HUDEP-2 (cell line): ENCODE data around the gene ETDC.
"Not testable (repeated sequence)": the region's sequence is repeated elsewhere in the genome, so short reads cannot be mapped to it uniquely, and the experiment has no call there.

Experiments used
- DNase-seq, 76 experiments: peaks; one replicate each; lab custom pipeline; 2025; ENCODE audit not compliant: unreplicated experiment in 76 of 76; lab: John Stamatoyannopoulos, UW

The ETDC gene

GRCh38 chrX:135309430-135309923 lies at the start of gene ETDC:
Gene ETDC (plus strand): TSS chrX:135309480. CDS start chrX:135309480, 0 bp downstream.
- DNase-seq, result no peak

GRCh38 chrX:135260976-135261375 lies 48.3 kb upstream of the ETDC start:
- not testable (repeated sequence) for DNase-seq

- not testable (repeated sequence) for DNase-seq
These were observed 45.9 kb upstream of the ETDC start for GRCh38 chrX:135263376-135263775.

- DNase-seq, result no peak
These were observed 45.1 kb upstream of the ETDC start for GRCh38 chrX:135264206-135264605.

GRCh38 chrX:135273162-135273561 lies 36.1 kb upstream of the ETDC start:
- DNase-seq, result no peak

- no peak for DNase-seq
These were observed 33.3 kb upstream of the ETDC start for GRCh38 chrX:135275973-135276372.

GRCh38 chrX:135287266-135287823 lies 21.9 kb upstream of the ETDC start:
- no peak for DNase-seq

- peak in 14 of 76 experiments; percentile 0 to 21 (median 1) for DNase-seq
These were observed 13.9 kb upstream of the ETDC start for GRCh38 chrX:135295238-135295943.

- no peak for DNase-seq
These were observed 13.4 kb upstream of the ETDC start for GRCh38 chrX:135295944-135296305.

- DNase-seq, result no peak
These were observed 6.9 kb upstream of the ETDC start for GRCh38 chrX:135302269-135302873.

- no peak for DNase-seq
These were observed 4.5 kb upstream of the ETDC start for GRCh38 chrX:135304741-135305140.

GRCh38 chrX:135307171-135307570 lies 2.1 kb upstream of the ETDC start:
- DNase-seq, result no peak

GRCh38 chrX:135308345-135308855 lies 880 bp upstream of the ETDC start:
- DNase-seq, result peak in 1 of 76 experiments; percentile 0

- DNase-seq, result no peak
These were observed 6.6 kb downstream of the ETDC start for GRCh38 chrX:135315864-135316263.

- no peak for DNase-seq
These were observed 15.2 kb downstream of the ETDC start for GRCh38 chrX:135324463-135324862.

GRCh38 chrX:135325036-135325818 lies 15.9 kb downstream of the ETDC start:
- not testable (repeated sequence) for DNase-seq

GRCh38 chrX:135327299-135327698 lies 18.0 kb downstream of the ETDC start:
- peak in 4 of 76 experiments; percentile 1 to 8 (median 3) for DNase-seq

- no peak for DNase-seq
These were observed 19.2 kb downstream of the ETDC start for GRCh38 chrX:135328421-135329005.

GRCh38 chrX:135330706-135331105 lies 21.4 kb downstream of the ETDC start:
- DNase-seq, result no peak

GRCh38 chrX:135331525-135331924 lies 22.2 kb downstream of the ETDC start:
- no peak for DNase-seq
